Erythroblast (primary cell): ENCODE data around the gene AJM1.

ENCODE experiments used
- GATA1 ChIP-seq: IDR thresholded peaks from 2 replicates; pipeline ENCODE4 v1.6.1; 2011; ENCODE audit warnings: low read depth, mild to moderate bottlenecking, control low read depth, low read length, moderate library complexity
- POLR2A ChIP-seq: IDR thresholded peaks from 2 replicates; pipeline ENCODE4 v1.6.1; 2011; ENCODE audit warnings: mild to moderate bottlenecking, low read length

GRCh38 chr9:136861874-136862457 is 19.7 kb downstream of the AJM1 start:
- TF ChIP-seq GATA1 (no peak), POLR2A (no peak)
